ENCODE measurements around the gene EARS2.

GRCh38 chr16:23521965-23522364 lies 35.2 kb downstream of the EARS2 start:
- TF ChIP-seq YY1 (IDR thresholded peaks at IDR 0.05; ENCODE audit: insufficient read depth, insufficient read length): no peak
- TF ChIP-seq ZNF274 (IDR thresholded peaks at IDR 0.05; ENCODE audit: low read depth, low read length): no peak
